ENCODE measurements around the gene PRKCG. TPM values are rescaled to one million over a fixed set of nuclear protein-coding genes. Genes with fewer than 3 reads are reported as not detected.
A peak's percentile ranks its signal among the peaks of the same experiment; 100 is the strongest.
"Not testable (repeated sequence)": the region's sequence is repeated elsewhere in the genome, so short reads cannot be mapped to it uniquely, and the experiment has no call there.

Gene PRKCG
- not detected in 2 replicates for total RNA-seq
- 0.03 TPM for polyA plus RNA-seq (2012)

DNA sequence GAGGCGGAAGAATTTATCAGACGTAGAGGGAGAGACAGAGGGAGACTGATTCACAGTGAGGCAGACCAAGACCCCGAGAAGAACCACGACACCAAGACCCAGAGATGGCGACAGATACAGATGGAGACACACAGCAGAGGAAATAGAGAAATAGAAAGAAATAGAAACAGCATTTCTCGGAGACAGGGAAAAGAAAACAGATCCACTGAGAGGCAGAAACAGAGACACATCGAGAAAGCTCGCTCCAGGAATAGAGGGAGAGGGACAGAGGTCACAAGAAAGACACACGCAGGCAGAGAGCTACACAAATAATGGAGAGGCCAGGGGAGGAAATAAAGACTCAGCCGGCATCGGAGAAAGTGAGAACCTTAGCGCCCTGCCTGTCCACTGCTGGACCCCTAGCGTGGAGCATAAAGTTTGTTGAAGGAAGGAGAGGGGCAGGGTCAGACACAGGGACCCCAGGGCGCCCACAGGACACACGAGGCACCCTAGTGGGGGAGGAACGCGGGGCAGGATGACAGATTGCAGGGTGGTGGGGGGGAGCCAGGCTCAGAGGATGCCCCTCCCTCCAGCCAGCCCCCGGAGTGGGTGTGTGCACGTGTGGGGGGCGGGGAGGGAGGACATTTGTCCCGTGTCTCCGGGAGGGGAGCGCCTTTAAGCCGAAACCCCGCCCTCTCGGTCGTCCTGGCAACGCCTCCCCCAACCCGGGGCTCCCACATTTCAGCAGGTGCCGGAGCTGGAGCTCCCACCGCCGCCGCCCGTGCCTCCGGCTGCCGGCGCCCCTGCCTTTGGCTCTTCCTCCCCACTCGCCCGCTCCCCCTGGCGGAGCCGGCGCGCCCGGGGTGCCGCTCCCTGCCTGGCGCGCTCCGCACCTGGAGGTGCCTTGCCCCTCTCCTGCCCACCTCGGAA lies at the start of gene PRKCG:
Gene PRKCG (plus strand): TSS at position 716 of the 909 bp plus-strand sequence. CDS start 298 bp downstream, outside the sequence.
- peak; percentile 60 for DNase-seq (ENCODE audit: low read depth)

DNA sequence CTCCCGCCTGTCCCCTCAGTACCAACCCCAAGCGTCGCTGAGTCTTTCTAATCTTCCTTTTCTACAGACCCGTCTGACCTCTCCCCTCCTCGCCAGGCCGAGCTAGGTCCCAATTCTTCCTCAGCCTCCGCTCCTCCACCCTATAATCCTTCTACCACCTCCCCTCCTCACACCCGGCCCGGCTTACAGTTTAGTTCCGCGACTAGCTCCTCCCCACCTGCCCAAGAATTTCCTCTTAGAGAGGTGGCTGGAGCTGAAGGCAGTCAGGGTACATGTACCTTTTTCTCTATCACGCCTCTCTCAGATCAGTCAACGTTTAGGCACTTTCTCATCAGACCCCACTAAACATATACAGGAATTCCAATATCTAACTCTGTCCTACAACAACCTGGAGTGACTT lies 49.1 kb upstream of the PRKCG start:
- not testable (repeated sequence) for DNase-seq (ENCODE audit: low read depth)

DNA sequence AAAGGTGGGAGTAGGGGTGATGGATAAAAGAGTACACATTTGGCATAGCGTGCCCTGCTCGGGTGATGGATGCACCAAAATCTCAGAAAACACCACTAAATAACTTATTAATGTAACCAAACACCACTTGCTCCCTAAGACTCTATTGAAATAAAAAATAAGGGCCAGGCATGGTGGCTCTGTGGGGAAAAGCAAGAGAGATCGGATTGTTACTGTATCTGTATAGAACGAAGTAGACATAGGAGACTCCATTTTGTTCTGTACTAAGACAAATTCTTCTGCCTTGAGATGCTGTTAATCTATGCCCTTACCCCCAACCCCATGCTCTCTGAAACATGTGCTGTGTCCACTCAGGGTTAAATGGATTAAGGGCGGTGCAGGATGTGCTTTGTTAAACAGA lies 43.6 kb upstream of the PRKCG start:
- DNase-seq (ENCODE audit: low read depth): not testable (repeated sequence)

DNA sequence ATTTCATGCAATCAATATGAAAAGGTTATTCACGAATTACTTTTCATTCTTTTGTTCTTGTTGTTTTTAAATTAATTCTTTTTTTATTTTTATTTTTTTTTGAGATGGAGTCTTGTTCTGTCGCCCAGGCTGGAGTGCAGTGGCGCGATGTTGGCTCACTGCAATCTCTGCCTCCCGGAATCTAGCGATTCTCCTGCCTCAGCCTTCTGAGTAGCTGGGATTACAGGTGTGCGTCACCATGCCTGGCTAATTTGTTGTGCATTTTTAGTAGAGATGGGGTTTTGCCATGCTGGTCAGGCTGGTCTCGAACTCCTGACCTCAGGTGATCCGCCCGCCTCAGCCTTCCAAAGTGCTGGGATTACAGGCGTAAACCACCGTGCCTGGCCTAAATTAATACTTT lies 41.8 kb upstream of the PRKCG start:
- not testable (repeated sequence) for DNase-seq (ENCODE audit: low read depth)

DNA sequence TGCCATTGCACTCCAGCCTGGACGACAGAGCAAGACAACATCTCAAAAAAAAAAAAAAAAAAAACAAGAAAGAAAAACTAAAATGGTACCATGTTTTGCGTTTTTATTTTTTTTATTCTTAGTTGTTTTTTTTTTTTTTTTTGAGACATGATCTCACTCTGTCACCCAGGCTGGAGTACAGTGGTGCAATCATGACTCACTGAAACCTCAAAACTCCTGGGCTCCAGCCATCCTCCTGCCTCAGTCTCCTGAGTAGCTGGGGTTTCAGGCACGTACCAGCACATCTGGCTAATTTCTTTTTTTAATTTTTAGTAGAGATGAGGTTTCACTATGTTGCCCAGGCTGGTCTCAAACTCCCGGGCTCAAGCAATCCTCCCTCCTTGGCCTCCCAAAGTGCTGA lies 41.1 kb upstream of the PRKCG start:
- DNase-seq (ENCODE audit: low read depth): peak; percentile 73

DNA sequence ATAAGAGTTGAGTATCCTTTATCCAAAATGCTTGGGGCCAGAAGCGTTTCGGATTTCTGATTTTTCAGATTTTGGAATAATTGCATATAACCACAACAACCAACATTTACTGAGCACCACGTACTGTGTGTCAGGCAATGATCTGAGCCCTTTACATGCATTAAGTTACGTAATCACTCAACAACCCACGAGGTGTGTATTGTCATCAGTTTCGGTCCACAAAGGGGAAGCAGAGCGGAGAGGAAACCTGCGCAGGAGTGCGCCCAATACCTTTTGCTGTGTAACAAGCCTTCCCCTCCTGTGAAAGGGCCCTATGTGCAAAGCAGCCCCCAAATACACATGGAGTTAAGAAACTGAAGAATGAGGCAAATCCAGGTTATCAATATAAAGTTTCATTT lies 37.1 kb upstream of the PRKCG start:
- no peak for DNase-seq (ENCODE audit: low read depth)

DNA sequence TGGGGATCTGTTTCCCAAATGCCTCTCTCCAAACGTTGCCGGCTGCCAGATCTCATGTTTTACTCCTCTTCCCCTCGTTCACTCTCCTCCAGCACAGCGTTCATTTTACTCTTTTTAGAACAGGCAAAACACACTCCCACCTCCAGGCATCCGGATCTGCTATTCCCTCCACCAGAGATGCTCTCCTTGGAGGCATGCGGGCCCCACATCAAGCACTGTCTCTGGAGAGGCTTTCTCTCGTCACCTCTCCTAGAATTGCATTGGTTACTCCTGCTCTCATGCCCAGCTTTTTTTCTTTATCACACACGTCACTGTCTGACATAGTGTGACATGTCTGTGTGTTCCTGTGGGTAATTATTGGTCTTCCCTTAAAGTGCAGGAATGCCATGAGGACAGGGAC lies 34.4 kb upstream of the PRKCG start:
- DNase-seq (ENCODE audit: low read depth): no peak

DNA sequence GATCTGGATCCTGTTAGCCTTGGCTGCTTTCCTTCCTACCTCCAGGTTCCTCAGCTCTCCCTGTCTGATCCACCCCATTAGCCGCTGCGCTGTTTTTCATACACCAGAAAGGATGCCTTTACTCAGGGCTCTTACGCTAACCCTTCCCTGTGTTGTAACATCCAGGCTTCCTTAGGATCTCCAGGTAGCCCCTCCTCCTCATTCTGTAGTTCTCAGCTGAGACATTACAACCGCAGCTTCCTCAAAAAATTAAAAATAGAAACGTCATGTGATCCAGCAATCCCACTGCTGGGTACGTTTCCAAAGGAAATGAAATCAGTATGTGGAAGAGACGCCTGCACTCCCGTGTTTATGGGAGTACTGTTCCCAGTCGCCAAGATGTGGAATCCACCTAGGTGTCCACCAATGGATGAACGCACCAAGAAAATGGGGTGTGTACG lies 32.7 kb upstream of the PRKCG start:
- no peak for DNase-seq (ENCODE audit: low read depth)

DNA sequence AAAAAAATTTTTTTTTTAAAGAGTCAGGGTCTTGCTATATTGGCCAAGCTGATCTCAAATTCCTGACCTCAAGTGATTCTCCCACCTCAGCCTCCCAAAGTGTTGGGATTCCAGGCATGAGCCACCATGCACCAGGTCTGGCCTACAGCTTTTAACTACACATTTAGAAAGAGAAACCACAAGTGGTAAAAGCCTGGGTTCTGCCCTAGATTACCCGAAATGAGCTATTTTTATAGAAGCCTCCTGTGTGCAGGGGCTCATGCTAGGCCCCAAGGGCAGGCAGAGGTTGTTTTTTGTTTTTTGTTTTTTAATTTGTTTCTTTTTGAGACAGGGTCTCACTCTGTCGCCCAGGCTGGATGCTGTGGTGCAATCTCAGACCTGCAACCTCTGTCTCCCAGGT lies 28.3 kb upstream of the PRKCG start:
- DNase-seq (ENCODE audit: low read depth): no peak

DNA sequence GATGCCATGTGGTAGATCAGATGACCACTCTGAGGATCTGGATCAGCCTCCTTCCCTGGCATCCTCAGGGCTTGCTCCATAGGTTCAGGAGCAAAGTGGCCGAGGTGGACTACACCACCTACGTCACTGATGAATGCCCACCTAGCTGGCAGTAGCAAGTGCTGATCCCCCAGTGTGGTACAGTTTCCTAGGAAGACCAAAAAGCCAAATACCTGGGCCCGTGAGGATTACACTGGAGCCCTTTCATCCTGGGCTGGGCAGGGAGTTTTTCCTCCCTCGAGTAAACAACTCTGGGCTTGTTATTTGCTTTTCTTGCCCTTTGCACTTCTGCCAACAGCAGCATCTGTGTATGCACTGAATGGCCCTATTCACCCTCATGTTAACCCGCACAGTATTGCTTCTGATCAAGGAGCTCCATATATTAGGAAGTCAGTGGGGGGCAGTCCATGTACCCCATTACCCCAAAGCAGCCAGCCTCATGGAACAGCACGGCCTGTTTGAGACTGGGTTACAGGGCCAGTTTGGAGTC lies 17.6 kb upstream of the PRKCG start:
- no peak for DNase-seq (ENCODE audit: low read depth)

DNA sequence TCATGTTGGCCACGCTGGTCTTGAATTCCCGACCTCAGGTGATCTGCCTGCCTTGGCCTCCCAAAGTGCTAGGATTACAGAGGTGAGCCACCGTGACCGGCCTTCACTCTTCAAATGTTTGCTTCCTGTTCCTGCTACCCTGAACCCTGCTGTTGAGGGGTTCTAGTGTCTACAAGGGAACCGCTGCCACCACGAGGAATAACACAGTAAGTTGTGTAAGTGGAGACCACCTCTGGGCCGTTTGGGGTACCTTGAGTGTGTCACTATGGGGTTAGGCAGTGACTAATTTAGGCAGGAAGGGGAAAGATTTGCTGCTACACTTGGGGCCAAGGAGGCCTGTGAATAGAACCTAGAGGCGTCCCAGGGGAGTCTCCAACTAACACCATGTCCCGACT lies 16.5 kb upstream of the PRKCG start:
- DNase-seq (ENCODE audit: low read depth): no peak

DNA sequence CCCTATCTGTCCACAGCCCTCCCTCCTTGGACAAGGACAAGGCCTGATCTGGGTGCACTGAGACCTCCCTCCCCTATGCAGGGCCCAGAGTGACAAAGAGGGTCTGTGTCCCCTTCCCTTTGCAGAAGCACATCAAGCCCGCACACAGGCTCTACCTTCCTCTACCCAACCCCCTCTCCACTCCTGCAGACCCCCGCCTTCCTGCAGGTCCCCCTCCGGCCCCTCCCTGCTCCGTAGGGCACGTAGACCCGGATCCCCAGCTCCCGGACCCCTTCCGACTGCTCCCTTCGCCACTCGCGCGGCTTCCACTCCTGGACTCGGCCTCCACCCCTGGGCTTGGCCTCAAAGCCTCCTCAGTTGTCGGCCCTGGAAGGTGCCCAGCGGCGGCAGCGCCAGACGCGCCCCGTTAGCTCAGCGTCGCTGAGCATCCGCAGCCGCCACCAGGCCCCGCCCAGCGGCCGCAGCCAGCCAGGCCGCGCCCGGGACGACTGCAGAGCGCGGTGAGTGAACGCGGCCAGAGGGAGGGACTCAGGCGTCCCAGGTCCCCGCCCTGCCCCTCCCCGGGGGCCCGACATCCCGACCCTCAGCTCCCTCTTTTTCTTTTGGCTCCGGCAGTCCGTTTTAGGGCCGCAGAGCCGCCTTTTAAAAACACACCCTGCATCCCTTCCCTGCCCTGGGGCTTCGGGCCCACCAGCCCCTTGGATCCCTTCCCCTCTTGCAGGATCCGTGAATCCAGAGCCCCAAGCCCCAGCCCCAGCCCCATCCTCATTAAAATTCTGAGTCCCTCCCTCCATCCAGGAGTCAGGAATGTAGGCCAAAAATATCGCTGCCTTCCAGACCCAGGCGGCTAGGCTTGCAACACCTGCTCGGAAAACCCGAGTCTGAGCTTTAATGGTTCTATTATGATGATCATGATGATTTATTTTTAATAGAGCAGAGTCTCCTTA lies 15.8 kb upstream of the PRKCG start:
- peak; percentile 66 for DNase-seq (ENCODE audit: low read depth)

DNA sequence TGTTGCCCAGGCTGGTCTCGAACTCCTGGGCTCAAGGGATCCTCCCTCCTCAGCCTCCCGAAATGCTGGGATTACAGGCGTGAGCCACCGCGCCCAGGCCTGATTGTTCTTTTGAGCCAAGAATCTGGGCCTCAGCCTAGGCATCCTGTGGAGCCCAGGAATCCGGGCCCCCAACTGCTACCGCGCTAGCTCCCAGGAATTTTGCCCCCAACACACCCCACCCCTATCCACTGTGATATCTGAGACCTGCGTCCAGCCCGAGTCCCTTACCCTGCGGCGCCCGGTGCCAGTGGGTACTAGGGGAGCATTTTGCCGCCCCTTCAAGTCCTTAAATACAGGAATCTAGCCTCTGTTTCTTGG lies 15.2 kb upstream of the PRKCG start:
- no peak for DNase-seq (ENCODE audit: low read depth)

DNA sequence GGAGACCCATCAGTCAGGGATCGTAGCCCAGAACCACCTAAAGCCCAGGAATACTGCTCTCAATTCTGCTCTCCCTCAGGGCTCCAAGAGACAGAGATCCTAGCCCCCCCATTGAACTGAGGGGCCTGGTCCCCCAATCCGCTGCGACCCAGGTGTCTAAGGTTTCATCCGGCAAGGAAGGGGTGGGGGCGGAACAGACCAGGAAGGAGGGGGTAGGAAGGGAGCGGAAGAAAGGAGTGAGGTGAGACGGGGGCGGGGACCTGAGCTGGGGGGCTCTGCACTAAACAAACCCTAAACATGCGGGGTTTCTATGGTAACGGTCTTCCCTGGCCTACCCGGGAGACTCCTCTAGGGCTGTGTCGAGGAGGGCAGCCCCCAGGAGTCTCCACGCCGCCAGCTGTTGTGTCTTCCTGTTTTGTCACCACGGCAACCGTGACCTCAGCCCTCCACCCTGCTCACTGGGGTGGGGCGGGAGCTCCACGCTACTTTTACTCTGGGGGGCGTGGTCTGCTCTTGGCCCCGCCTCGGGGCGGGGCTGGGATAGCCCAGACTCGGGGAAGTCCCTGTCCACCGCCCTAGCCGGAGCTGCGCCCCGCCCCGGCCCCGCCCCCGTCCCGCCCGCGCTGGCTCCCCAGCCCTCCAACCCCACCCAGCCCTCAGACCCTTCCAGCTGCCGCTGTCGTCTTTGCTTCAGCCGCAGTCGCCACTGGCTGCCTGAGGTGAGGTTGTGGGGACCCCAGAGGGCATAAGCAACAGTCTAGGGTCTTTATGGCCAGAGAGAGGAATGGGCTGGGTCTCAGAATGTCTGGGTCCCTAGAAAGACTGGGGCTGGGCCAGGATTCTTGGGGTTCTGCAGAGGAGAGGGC lies 14.5 kb upstream of the PRKCG start, which contains the start of gene MYADM:
Gene MYADM (plus strand): TSS at position 659 of the 866 bp plus-strand sequence. CDS start 5,647 bp downstream, outside the sequence.
- DNase-seq (ENCODE audit: low read depth): peak; percentile 99

DNA sequence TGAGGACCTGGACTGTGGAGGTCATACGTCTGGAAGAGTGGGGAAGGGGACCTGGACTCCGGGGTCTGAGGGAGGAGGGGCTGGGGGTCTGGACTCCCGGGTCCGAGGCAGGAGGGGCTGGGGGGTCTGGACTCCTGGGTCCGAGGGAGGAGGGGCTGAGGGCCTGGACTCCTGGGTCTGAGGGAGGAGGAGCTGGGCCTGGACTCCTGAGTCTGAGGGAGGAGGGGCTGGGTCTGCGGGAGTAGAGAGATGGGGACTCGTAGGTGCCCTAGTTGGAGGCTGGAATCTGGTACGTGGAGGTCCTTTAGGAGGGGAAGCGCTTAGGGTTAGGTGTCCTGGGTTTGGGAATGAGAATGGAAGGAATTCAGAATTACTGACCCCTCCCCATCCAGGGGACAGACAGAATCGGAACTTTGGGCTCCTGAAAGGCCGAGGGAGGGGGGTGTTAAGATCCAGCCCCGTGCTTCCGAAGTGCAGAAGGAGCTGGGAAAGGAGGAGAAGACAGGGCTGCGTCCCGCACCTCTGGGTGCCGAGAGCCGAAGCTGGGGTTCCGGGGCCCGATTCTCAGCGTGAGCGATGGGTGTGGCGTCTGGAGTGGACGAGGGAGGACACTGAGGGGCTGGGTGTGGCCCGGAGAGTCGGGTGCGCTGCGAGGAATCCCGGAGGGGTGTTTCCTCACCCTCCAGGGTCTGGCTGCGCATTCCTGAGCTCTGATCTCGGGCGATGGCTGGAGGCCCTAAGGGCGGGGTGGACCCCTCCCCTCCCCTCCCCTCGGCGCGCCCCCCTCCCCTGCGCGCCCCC lies 13.7 kb upstream of the PRKCG start:
- DNase-seq (ENCODE audit: low read depth): peak; percentile 71

DNA sequence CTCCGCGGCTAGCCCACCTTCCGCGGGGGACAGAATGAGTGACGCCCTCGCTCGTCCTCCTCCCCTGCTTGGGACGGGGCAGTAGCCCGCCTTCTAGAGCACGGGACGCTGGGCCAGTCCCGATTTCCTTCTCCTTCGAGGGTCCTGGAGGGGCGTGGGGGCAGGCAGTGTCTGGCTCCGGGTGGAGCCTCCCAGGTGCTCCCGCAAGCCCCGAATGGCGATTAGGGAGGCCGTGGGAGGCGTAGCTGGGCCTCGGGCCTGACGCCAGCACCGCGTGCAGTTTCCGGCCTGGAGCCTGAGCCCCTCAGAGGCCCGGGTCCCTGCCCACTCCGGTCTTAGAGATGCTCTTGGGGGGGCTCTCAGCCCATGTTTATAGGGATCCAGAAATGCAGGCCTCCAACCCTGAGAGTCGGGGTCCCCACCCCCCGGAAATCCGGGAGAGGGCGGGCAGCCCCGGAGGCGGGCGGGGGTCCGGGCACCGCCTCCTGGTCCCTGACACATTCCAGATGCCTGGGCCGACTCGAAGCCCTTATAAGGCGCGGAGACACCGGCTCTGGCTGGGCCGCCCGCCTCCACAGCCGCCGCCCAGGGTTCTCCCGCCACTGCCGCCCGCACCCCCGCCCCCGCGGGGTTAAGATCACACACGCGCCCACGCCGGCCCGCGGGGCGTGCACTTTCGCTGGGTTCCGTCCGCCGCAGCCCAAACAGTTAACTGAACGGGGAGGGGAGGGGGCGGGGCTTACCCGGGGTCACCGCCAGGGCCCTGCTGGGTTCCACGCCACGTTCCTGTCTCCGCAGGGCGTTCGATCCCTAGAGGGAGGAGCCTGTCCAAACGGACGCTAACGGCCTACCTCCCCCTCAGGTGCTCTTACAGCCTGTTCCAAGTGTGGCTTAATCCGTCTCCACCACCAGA lies 12.8 kb upstream of the PRKCG start:
- DNase-seq (ENCODE audit: low read depth): peak; percentile 84

DNA sequence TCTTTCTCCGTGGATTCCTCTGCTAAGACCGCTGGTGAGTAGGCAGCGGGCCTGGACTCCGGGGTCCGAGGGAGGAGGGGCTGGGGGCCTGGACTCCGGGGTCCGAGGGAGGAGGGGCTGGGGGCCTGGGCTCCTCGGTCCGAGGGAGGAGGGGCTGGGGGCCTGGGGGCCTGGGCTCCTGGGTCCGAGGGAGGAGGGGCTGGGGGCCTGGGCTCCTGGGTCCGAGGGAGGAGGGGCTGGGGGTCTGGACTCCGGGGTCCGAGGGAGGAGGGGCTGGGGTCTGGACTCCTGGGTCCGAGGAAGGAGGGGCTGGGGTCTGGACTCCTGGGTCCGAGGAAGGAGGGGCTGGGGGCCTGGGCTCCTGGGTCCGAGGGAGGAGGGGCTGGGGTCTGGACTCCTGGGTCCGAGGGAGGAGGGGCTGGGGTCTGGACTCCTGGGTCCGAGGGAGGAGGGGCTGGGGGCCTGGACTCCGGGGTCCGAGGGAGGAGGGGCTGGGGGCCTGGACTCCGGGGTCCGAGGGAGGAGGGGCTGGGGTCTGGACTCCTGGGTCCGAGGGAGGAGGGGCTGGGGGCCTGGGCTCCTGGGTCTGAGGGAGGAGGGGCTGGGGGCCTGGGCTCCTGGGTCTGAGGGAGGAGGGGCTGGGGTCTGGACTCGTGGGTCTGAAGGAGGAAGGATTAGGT lies 12.1 kb upstream of the PRKCG start:
- not testable (repeated sequence) for DNase-seq (ENCODE audit: low read depth)

DNA sequence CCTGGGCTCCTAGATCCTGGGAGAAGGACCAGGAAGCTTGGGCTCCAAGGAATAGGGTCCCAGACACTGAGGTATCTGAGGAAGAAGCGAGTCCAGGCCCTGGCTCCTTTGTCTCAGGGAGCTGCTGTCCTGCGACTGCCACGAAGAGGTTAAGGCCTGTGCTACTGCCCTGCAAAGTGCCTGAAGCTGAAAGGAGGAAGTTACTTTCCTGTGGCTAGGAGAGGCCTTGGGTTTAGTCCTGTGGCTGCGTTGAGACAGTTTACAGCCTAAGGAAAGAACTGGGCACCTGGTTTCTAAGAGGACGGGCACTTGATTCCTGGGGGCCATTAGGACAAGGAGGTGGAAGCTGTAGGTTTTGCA lies 11.5 kb upstream of the PRKCG start:
- no peak for DNase-seq (ENCODE audit: low read depth)

Measured in myocyte (in vitro differentiated cells).